ENCODE results near the gene NUBP1. TPM values are rescaled to one million over a fixed set of nuclear protein-coding genes. Genes with fewer than 3 reads are reported as not detected.

Gene NUBP1
- total RNA-seq, 1 experiment from 2014 or later, result 31.5 TPM

GRCh38 chr16:10809706-10810105, 66.1 kb downstream of the NUBP1 start (continued):
- TF ChIP-seq REST (IDR thresholded peaks at IDR 0.05; ENCODE audit: low read depth), result no peak
- no peak for TF ChIP-seq EZH2phosphoT487 (IDR thresholded peaks at IDR 0.05; ENCODE audit: borderline replicate concordance)
- no peak for TF ChIP-seq RAD21 (IDR thresholded peaks at IDR 0.05; ENCODE audit: low read depth)
- TF ChIP-seq ZNF274 (IDR thresholded peaks at IDR 0.05; ENCODE audit: low read depth, low read length), result no peak

GRCh38 chr16:10812312-10813098, 68.9 kb downstream of the NUBP1 start:
- POLR2A ChIA-PET, result no interaction called here
- CTCF ChIA-PET, result no interaction called here
- Histone ChIP-seq H3K4me3 (replicated peaks in 1 of 2; ENCODE audit: low read depth in 1 of 2, low read length in 2 of 2) (no peak overlapping the region), H3K4me2 (ENCODE audit: low read length) (no peak overlapping the region), H3K36me3 (ENCODE audit: control insufficient read depth in 1 of 2, insufficient read depth in 2 of 2, low read length in 2 of 2) (no peaks in the 10 kb centered on the region), H3K27me3 (ENCODE audit: insufficient read depth, low read length) (no peaks in the 10 kb centered on the region), H3K27ac (ENCODE audit: low read depth, low read length) (no peak overlapping the region), H4K20me1 (ENCODE audit: insufficient read depth) (no peaks in the 10 kb centered on the region), H3K79me2 (ENCODE audit: insufficient read depth, low read length) (no peaks in the 10 kb centered on the region), H3K4me1 (ENCODE audit: control insufficient read depth in 1 of 2, insufficient read depth in 2 of 2, low read length in 2 of 2) (no peaks in the 10 kb centered on the region), H3K9ac (ENCODE audit: low read length) (no peak overlapping the region), H3K9me2 (ENCODE audit: insufficient read depth) (no peaks in the 10 kb centered on the region), H3K9me3 (ENCODE audit: control insufficient read depth in 1 of 2, insufficient read depth in 1 of 2, low read depth in 1 of 2, low read length in 2 of 2) (no peaks in the 10 kb centered on the region), H2AFZ (ENCODE audit: low read depth, low read length, poor library complexity, severe bottlenecking) (no peak overlapping the region)
- intact Hi-C loops (cut with micrococcal nuclease), result loop anchor here (10.0 kb wide), 1 partner anchor 62 kb away; the partner anchor contains the start of gene CIITA
- ATAC-seq (no peak), DNase-seq (ENCODE audit: low read depth, low spot score) (no peak)
- no peak for TF ChIP-seq SP1 (IDR thresholded peaks at IDR 0.05; ENCODE audit: low read depth)
- no peak for TF ChIP-seq ZFX (IDR thresholded peaks at IDR 0.05)
- no peak for TF ChIP-seq FOSL1 (IDR thresholded peaks at IDR 0.05; ENCODE audit: low read depth)
- TF ChIP-seq SRF (IDR thresholded peaks at IDR 0.05; ENCODE audit: low read depth), result no peak
- TF ChIP-seq ZNF274 (IDR thresholded peaks at IDR 0.05; ENCODE audit: low read depth, low read length), result no peak
- no peak for TF ChIP-seq ELF1 (IDR thresholded peaks at IDR 0.05; ENCODE audit: borderline replicate concordance, low read depth)
- no TSS peak for BruUV-seq (replicated peaks)
- RAD21 ChIA-PET (ENCODE audit: low non-redundant PET in 1 of 2, low total read pairs in 2 of 2, uncharacterized antibody in 2 of 2, unreplicated experiment in 2 of 2), result no interaction called here
